ENCODE results near the gene PAX5. TPM values are rescaled to one million over a fixed set of nuclear protein-coding genes. Genes with fewer than 3 reads are reported as not detected.
A peak's percentile ranks its signal among the peaks of the same experiment; 100 is the strongest.

Gene PAX5
- total and polyA plus RNA-seq, 2 of the 13 experiments (the other 11 are each of a cell fraction or from before 2014, with no cell fraction given) = not detected

- TF ChIP-seq ZBTB37 (CRISPR knock-in tag; IDR thresholded peaks at IDR 0.05) = no peak
- TF ChIP-seq ATF4 (CRISPR knock-in tag; IDR thresholded peaks at IDR 0.05) = peak in 1 of 2 experiments; percentile 80; a peak in 2 of 4 replicates
- peak; percentile 83 for TF ChIP-seq ZBTB7B (CRISPR knock-in tag; IDR thresholded peaks at IDR 0.05)
- peak; percentile 73; the same call in 1 of the 2 replicates for TF ChIP-seq CERS6 (CRISPR knock-in tag; IDR thresholded peaks at IDR 0.05)
- TF ChIP-seq ZNF281 (CRISPR knock-in tag; IDR thresholded peaks at IDR 0.05; ENCODE audit: borderline replicate concordance) = peak; percentile 84
- 0 out of 2 replicates have a peak, but pooled peaks have one; percentile 34 for TF ChIP-seq POGZ (CRISPR knock-in tag; IDR thresholded peaks at IDR 0.05)
- peak; percentile 97 for TF ChIP-seq MTERF4 (CRISPR knock-in tag; IDR thresholded peaks at IDR 0.05)
- no peak for TF ChIP-seq HDAC6 (IDR thresholded peaks at IDR 0.05; ENCODE audit: low read depth, low read length)
- peak; percentile 93 for TF ChIP-seq MYNN (CRISPR knock-in tag; IDR thresholded peaks at IDR 0.05; ENCODE audit: low read depth)
- TF ChIP-seq HNF1A (IDR thresholded peaks at IDR 0.05; ENCODE audit: low read depth) = no peak
- 0 out of 2 replicates have a peak, but pooled peaks have one; percentile 57 for TF ChIP-seq HNF1A (CRISPR knock-in tag; IDR thresholded peaks at IDR 0.05; ENCODE audit: borderline replicate concordance)
- peak; percentile 70; the same call in 1 of the 2 replicates for TF ChIP-seq PREB (CRISPR knock-in tag; IDR thresholded peaks at IDR 0.05)
- 0 out of 2 replicates have a peak, but pooled peaks have one; percentile 85 for TF ChIP-seq THYN1 (CRISPR knock-in tag; IDR thresholded peaks at IDR 0.05; ENCODE audit: borderline replicate concordance, low read depth)
- peak; percentile 98 for TF ChIP-seq NFKB2 (CRISPR knock-in tag; IDR thresholded peaks at IDR 0.05; ENCODE audit: borderline replicate concordance)
Observed at GRCh38 chr9:37027582-37028419, 6.3 kb downstream of the PAX5 start (continued).

All from HepG2 (cell line).